HepG2 (cell line): ENCODE data around the gene CCDC88A. TPM values are rescaled to one million over a fixed set of nuclear protein-coding genes. Genes with fewer than 3 reads are reported as not detected.
A peak's percentile ranks its signal among the peaks of the same experiment; 100 is the strongest.

Source experiments
- DBP ChIP-seq: sonication (generic); formaldehyde crosslinking; IDR thresholded peaks from 2 replicates; pipeline ENCODE4 v1.4.0; 2020; ENCODE audit warnings: missing genetic modification reagents; ENCODE audit errors: not compliant biosample characterization
- DNMT1 ChIP-seq: sonication (generic); formaldehyde crosslinking; IDR thresholded peaks from 2 replicates; pipeline ENCODE4 v1.5.1; 2020; ENCODE audit warnings: mild to moderate bottlenecking, missing genetic modification reagents
- HNF1B ChIP-seq: sonication (generic); formaldehyde crosslinking; IDR thresholded peaks from 2 replicates; pipeline ENCODE4 v1.5.1; 2020; ENCODE audit warnings: mild to moderate bottlenecking, moderate library complexity, missing genetic modification reagents
- JDP2 ChIP-seq: sonication (generic); formaldehyde crosslinking; IDR thresholded peaks from 2 replicates; pipeline ENCODE4 v1.8.1; 2022; ENCODE audit warnings: missing genetic modification reagents, borderline replicate concordance
- KLF6 ChIP-seq: IDR thresholded peaks from 2 replicates; pipeline ENCODE4 v1.8.0; 2016; ENCODE audit warnings: missing biosample characterization, missing genetic modification reagents
- PCBP2 ChIP-seq: fragments of 200-400 bp; formaldehyde crosslinking; optimal IDR thresholded peaks from 2 replicates; pipeline ENCODE3; 2018; ENCODE audit warnings: low read length, low read depth; ENCODE audit not compliant: poor library complexity, severe bottlenecking
- PPARG ChIP-seq: conservative IDR thresholded peaks from 2 replicates; pipeline ENCODE4 v1.6.1; 2016; ENCODE audit warnings: missing biosample characterization, missing genetic modification reagents
- RFXAP ChIP-seq: sonication (generic); formaldehyde crosslinking; IDR thresholded peaks from 2 replicates; pipeline ENCODE4 v1.4.0; 2020; ENCODE audit warnings: missing genetic modification reagents, borderline replicate concordance
- ZBTB7B ChIP-seq: sonication (generic); formaldehyde crosslinking; IDR thresholded peaks from 2 replicates; pipeline ENCODE4 v1.4.0; 2020; ENCODE audit warnings: missing genetic modification reagents
- ZC3H4 ChIP-seq: sonication (generic); formaldehyde crosslinking; IDR thresholded peaks from 2 replicates; pipeline ENCODE4 v1.4.0; 2020; ENCODE audit warnings: missing genetic modification reagents, borderline replicate concordance
- ZKSCAN1 ChIP-seq: fragments of 150-350 bp; IDR thresholded peaks from 2 replicates; pipeline ENCODE4 v1.6.1; 2014; ENCODE audit warnings: low read length
- ZNF138 ChIP-seq: sonication (generic); formaldehyde crosslinking; IDR thresholded peaks from 2 replicates; pipeline ENCODE4 v1.5.0; 2020; ENCODE audit warnings: mild to moderate bottlenecking, low read depth, missing genetic modification reagents
- ZNF234 ChIP-seq: sonication (generic); formaldehyde crosslinking; conservative IDR thresholded peaks from 2 replicates; pipeline ENCODE4 v1.5.1; 2020; ENCODE audit warnings: mild to moderate bottlenecking, missing genetic modification reagents
- ZNF383 ChIP-seq: sonication (generic); formaldehyde crosslinking; IDR thresholded peaks from 2 replicates; pipeline ENCODE4 v1.4.0; 2020; ENCODE audit warnings: missing genetic modification reagents, mild to moderate bottlenecking, borderline replicate concordance
- ZSCAN9 ChIP-seq: IDR thresholded peaks from 2 replicates; pipeline ENCODE4 v1.6.1; 2016; ENCODE audit warnings: borderline replicate concordance
- polyA plus RNA-seq, 8 experiments: library from polyadenylated mRNA; depleted of rRNA in 3 of 8; stranded (reverse) in 7 of 8; unstranded in 1 of 8; fragments of >200 nt; fragmentation: Illumina TruSeq in 4 of 8; extraction: Trizol in 4 of 8; gene quantifications; 2 replicates each; pipeline versions ENCODE4 v1.2.1 to v1.2.3, GENCODE V29; 2011 to 2016; ENCODE audit warnings: low read depth in 4 of 8, missing spikeins in 1 of 8, mixed read lengths in 1 of 8; ENCODE audit not compliant: insufficient read depth in 1 of 8
- total RNA-seq, 5 experiments: library from RNA; depleted of rRNA; stranded (reverse); fragments of >200 nt; fragmentation: Illumina TruSeq; extraction: Trizol; gene quantifications; 2 replicates each; pipeline ENCODE4 v1.2.3, GENCODE V29; 2016; ENCODE audit warnings: low read depth in 1 of 5
- TF ChIP-seq, protein P1 (sequence below): IDR thresholded peaks from 2 replicates; pipeline ENCODE4 v1.6.1; 2012; ENCODE audit warnings: inconsistent platforms
- TF ChIP-seq, protein P2 (sequence below): sonication (generic); formaldehyde crosslinking; IDR thresholded peaks from 2 replicates; pipeline ENCODE4 v1.5.0; 2020; ENCODE audit warnings: mild to moderate bottlenecking, missing genetic modification reagents, borderline replicate concordance
- TF ChIP-seq, protein P3 (sequence below): IDR thresholded peaks from 2 replicates; pipeline ENCODE4 v1.6.1; 2016; ENCODE audit warnings: missing genetic modification reagents, missing compliant biosample characterization

Gene CCDC88A
- total and polyA plus RNA-seq, 2 of the 13 experiments (the other 11 are each of a cell fraction or from before 2014, with no cell fraction given) = 43.2 to 84.1 TPM

DNA sequence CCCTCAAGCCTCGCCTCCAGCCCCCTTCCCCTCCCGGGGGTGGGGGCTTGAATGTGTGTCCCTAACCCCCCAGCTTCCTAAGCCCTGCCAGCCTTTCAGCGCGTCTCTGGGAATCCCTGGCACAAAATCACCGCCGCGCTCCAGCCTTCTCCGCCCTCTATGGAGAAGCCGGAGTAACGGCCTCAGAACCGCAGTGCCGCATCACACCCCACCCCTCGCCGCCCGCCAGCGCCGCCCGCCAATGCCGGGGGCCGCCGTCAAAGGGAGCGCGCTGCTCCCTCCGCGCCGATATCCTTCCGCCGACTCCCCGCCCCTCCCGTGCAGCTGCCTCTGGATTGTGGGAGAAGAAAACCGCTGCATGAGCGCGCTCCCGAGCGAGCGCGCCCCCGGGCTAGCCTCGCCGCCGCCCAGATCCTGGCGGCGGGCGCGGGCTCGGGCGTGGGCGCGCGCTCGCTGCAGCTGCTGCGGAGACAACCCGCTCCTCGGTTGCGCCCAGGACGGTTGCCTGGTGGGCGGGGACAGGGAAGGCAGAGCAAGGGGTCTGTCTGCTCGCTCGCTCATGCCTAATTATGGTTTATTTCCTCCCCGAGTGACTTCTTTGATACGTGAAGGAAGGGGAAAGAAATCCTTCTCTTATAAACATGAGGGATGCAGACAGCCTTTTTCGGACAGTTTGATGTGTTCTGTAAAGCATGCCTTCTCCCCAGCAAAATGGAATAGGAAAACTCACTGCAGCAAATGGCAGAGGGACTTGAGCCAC is at the start of gene CCDC88A (continued):
- TF ChIP-seq ZBTB7B (peak; percentile 99), JDP2 (no peak; the same call in 1 of the 2 replicates), DNMT1 (CRISPR knock-in tag) (peak; percentile 93), ZC3H4 (no peak), ZNF138 (CRISPR knock-in tag) (peak; percentile 76; the same call in 1 of the 2 replicates), PCBP2 (no peak), ZSCAN9 (CRISPR knock-in tag) (peak; percentile 99), HNF1B (CRISPR knock-in tag) (peak; percentile 96), ZKSCAN1 (peak; percentile 60; the same call in 1 of the 2 replicates), DBP (CRISPR knock-in tag) (peak; percentile 91), PPARG (CRISPR knock-in tag) (peak; percentile 69), KLF6 (CRISPR knock-in tag) (peak; percentile 97), RFXAP (CRISPR knock-in tag) (peak; percentile 97), ZNF383 (CRISPR knock-in tag) (no peak), ZNF234 (CRISPR knock-in tag) (peak; percentile 90; the same call in 1 of the 2 replicates)
- TF ChIP-seq, protein P1, sequence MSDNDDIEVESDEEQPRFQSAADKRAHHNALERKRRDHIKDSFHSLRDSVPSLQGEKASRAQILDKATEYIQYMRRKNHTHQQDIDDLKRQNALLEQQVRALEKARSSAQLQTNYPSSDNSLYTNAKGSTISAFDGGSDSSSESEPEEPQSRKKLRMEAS = peak; percentile 96
- TF ChIP-seq, protein P2, sequence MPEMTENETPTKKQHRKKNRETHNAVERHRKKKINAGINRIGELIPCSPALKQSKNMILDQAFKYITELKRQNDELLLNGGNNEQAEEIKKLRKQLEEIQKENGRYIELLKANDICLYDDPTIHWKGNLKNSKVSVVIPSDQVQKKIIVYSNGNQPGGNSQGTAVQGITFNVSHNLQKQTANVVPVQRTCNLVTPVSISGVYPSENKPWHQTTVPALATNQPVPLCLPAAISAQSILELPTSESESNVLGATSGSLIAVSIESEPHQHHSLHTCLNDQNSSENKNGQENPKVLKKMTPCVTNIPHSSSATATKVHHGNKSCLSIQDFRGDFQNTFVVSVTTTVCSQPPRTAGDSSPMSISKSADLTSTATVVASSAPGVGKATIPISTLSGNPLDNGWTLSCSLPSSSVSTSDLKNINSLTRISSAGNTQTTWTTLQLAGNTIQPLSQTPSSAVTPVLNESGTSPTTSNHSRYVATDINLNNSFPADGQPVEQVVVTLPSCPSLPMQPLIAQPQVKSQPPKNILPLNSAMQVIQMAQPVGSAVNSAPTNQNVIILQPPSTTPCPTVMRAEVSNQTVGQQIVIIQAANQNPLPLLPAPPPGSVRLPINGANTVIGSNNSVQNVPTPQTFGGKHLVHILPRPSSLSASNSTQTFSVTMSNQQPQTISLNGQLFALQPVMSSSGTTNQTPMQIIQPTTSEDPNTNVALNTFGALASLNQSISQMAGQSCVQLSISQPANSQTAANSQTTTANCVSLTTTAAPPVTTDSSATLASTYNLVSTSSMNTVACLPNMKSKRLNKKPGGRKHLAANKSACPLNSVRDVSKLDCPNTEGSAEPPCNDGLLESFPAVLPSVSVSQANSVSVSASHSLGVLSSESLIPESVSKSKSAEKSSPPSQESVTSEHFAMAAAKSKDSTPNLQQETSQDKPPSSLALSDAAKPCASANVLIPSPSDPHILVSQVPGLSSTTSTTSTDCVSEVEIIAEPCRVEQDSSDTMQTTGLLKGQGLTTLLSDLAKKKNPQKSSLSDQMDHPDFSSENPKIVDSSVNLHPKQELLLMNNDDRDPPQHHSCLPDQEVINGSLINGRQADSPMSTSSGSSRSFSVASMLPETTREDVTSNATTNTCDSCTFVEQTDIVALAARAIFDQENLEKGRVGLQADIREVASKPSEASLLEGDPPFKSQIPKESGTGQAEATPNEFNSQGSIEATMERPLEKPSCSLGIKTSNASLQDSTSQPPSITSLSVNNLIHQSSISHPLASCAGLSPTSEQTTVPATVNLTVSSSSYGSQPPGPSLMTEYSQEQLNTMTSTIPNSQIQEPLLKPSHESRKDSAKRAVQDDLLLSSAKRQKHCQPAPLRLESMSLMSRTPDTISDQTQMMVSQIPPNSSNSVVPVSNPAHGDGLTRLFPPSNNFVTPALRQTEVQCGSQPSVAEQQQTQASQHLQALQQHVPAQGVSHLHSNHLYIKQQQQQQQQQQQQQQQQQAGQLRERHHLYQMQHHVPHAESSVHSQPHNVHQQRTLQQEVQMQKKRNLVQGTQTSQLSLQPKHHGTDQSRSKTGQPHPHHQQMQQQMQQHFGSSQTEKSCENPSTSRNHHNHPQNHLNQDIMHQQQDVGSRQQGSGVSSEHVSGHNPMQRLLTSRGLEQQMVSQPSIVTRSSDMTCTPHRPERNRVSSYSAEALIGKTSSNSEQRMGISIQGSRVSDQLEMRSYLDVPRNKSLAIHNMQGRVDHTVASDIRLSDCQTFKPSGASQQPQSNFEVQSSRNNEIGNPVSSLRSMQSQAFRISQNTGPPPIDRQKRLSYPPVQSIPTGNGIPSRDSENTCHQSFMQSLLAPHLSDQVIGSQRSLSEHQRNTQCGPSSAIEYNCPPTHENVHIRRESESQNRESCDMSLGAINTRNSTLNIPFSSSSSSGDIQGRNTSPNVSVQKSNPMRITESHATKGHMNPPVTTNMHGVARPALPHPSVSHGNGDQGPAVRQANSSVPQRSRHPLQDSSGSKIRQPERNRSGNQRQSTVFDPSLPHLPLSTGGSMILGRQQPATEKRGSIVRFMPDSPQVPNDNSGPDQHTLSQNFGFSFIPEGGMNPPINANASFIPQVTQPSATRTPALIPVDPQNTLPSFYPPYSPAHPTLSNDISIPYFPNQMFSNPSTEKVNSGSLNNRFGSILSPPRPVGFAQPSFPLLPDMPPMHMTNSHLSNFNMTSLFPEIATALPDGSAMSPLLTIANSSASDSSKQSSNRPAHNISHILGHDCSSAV (CRISPR knock-in tag) = peak; percentile 90; the same call in 1 of the 2 replicates
- TF ChIP-seq, protein P3, sequence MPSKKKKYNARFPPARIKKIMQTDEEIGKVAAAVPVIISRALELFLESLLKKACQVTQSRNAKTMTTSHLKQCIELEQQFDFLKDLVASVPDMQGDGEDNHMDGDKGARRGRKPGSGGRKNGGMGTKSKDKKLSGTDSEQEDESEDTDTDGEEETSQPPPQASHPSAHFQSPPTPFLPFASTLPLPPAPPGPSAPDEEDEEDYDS (CRISPR knock-in tag) = peak; percentile 84
